IMR-90 (cell line): ENCODE results near the gene USP25. TPM values are rescaled to one million over a fixed set of nuclear protein-coding genes. Genes with fewer than 3 reads are reported as not detected.

Experiments used
- ATAC-seq: fragments of 200-7000 bp; cut with Tn5 transposase; 2 replicates; pipeline ENCODE4 v1.9.1; 2020; ENCODE audit warnings: low read depth, mild to moderate bottlenecking, moderate library complexity
- BruUV-seq: library from RNA; stranded (reverse); fragments of 400-500 nt; replicated peaks from 2 replicates; lab custom pipeline; 2021; lab: Mats Ljungman, UMichigan
- CTCF ChIA-PET: fragments of 300-600 bp; formaldehyde crosslinking; extraction: SDS; loops from one replicate; lab custom pipeline; 2021; ENCODE audit warnings: antibody characterized with exemption; lab: Yijun Ruan, JAX
- POLR2A ChIA-PET: fragments of 300-600 bp; sonication (Branson Sonifier 250); formaldehyde crosslinking; loops from one replicate; lab custom pipeline; 2022; ENCODE audit warnings: antibody characterized with exemption; ENCODE audit not compliant: unreplicated experiment; lab: Charles Lee
- DNase-seq: peaks from one replicate; pipeline ENCODE4 v3.0.0; 2013
- H2AFZ ChIP-seq: replicated peaks from 2 replicates; pipeline ENCODE3; 2013; ENCODE audit warnings: low read length, mild to moderate bottlenecking; ENCODE audit not compliant: poor library complexity
- H2AK5ac ChIP-seq: 2 replicates; pipeline ENCODE4 v1.6.1; 2013; ENCODE audit warnings: low read depth, low read length, inconsistent platforms
- H2AK9ac ChIP-seq: replicated peaks from 2 replicates; pipeline ENCODE3; 2013; ENCODE audit warnings: mild to moderate bottlenecking, low read depth, low read length, moderate library complexity; ENCODE audit not compliant: poor library complexity
- H2BK120ac ChIP-seq: 2 replicates; pipeline ENCODE4 v1.6.1; 2013; ENCODE audit warnings: low read depth, low read length, inconsistent platforms
- H2BK15ac ChIP-seq: 3 replicates; pipeline ENCODE4 v1.6.1; 2013; ENCODE audit warnings: low read depth, low read length, inconsistent platforms
- H2BK20ac ChIP-seq: 2 replicates; pipeline ENCODE4 v1.6.1; 2013; ENCODE audit warnings: low read depth, mild to moderate bottlenecking, inconsistent platforms, low read length, moderate library complexity
- H2BK5ac ChIP-seq: 2 replicates; pipeline ENCODE4 v1.6.1; 2013; ENCODE audit warnings: mild to moderate bottlenecking, low read depth, low read length, inconsistent platforms; ENCODE audit not compliant: poor library complexity, severe bottlenecking
- H3K14ac ChIP-seq: replicated peaks from 2 replicates; pipeline ENCODE4 v1.6.1; 2013; ENCODE audit warnings: low read depth, low read length, inconsistent platforms
- H3K18ac ChIP-seq: 2 replicates; pipeline ENCODE4 v1.6.1; 2013; ENCODE audit warnings: low read depth, low read length, control low read depth
- H3K23ac ChIP-seq: 2 replicates; pipeline ENCODE4 v1.6.1; 2013; ENCODE audit warnings: low read depth, low read length, inconsistent platforms
- H3K27ac ChIP-seq: 2 replicates; pipeline ENCODE4 v1.5.1; 2013; ENCODE audit warnings: mild to moderate bottlenecking, control low read depth, low read length; ENCODE audit not compliant: insufficient read depth
- H3K27me3 ChIP-seq: 2 replicates; pipeline ENCODE4 v1.6.1; 2013; ENCODE audit warnings: low read length; ENCODE audit not compliant: control insufficient read depth, insufficient read depth
- H3K36me3 ChIP-seq: 2 replicates; pipeline ENCODE4 v1.6.1; 2013; ENCODE audit warnings: low read length, mixed read lengths; ENCODE audit not compliant: control insufficient read depth, insufficient read depth
- H3K4ac ChIP-seq: 2 replicates; pipeline ENCODE4 v1.6.1; 2013; ENCODE audit warnings: low read depth, low read length, inconsistent platforms
- H3K4me1 ChIP-seq: 2 replicates; pipeline ENCODE4 v1.6.1; 2013; ENCODE audit warnings: low read length, mixed read lengths; ENCODE audit not compliant: control insufficient read depth, insufficient read depth
- H3K4me2 ChIP-seq: 2 replicates; pipeline ENCODE4 v1.6.1; 2013; ENCODE audit warnings: low read depth, mild to moderate bottlenecking, control low read depth, low read length, moderate library complexity
- H3K4me3 ChIP-seq: 2 replicates; pipeline ENCODE4 v1.5.1; 2013; ENCODE audit warnings: low read depth, mild to moderate bottlenecking, control low read depth, low read length, moderate library complexity; ENCODE audit not compliant: insufficient read depth
- H3K56ac ChIP-seq: 2 replicates; pipeline ENCODE4 v1.6.1; 2013; ENCODE audit warnings: low read length, inconsistent platforms; ENCODE audit not compliant: insufficient read depth; ENCODE audit errors: extremely low read depth
- H3K79me1 ChIP-seq, 2 experiments: 2 replicates each; pipeline ENCODE4 v1.6.1; 2013; ENCODE audit warnings: low read length in 2 of 2, inconsistent platforms in 1 of 2, low read depth in 1 of 2
- H3K9ac ChIP-seq: 2 replicates; pipeline ENCODE4 v1.6.1; 2013; ENCODE audit warnings: low read depth, low read length, control low read depth
- H3K9me1 ChIP-seq: 2 replicates; pipeline ENCODE4 v1.6.1; 2013; ENCODE audit warnings: low read length, inconsistent platforms; ENCODE audit not compliant: insufficient read depth
- H3K9me3 ChIP-seq: 2 replicates; pipeline ENCODE4 v1.6.1; 2013; ENCODE audit warnings: low read length; ENCODE audit not compliant: control insufficient read depth, insufficient read depth
- H4K20me1 ChIP-seq: 2 replicates; pipeline ENCODE4 v1.6.1; 2013; ENCODE audit warnings: low read length, inconsistent platforms; ENCODE audit not compliant: insufficient read depth
- H4K5ac ChIP-seq: 2 replicates; pipeline ENCODE4 v1.6.1; 2013; ENCODE audit warnings: mild to moderate bottlenecking, low read depth, low read length, control low read depth
- H4K8ac ChIP-seq, 2 experiments: 2 replicates each; pipeline ENCODE4 v1.6.1; 2013; ENCODE audit warnings: low read depth in 2 of 2, low read length in 2 of 2, control low read depth in 1 of 2, inconsistent platforms in 1 of 2
- H4K91ac ChIP-seq: 2 replicates; pipeline ENCODE4 v1.6.1; 2013; ENCODE audit warnings: low read depth, low read length, inconsistent platforms; ENCODE audit not compliant: insufficient read depth
- BHLHE40 ChIP-seq: fragments of 150-350 bp; IDR thresholded peaks from 2 replicates; pipeline ENCODE4 v1.6.1; 2016; ENCODE audit warnings: mild to moderate bottlenecking, low read depth, low read length
- CEBPB ChIP-seq: IDR thresholded peaks from 2 replicates; pipeline ENCODE4 v1.6.1; 2012; ENCODE audit warnings: low read depth, low read length, improper control_type of control experiment
- FOS ChIP-seq: fragments of 150-350 bp; IDR thresholded peaks from 2 replicates; pipeline ENCODE4 v1.6.1; 2016; ENCODE audit warnings: low read depth, low read length
- MAFK ChIP-seq: IDR thresholded peaks from 2 replicates; pipeline ENCODE4 v1.6.1; 2012; ENCODE audit warnings: low read depth, low read length, improper control_type of control experiment
- MAZ ChIP-seq: IDR thresholded peaks from 2 replicates; pipeline ENCODE4 v1.6.1; 2012; ENCODE audit warnings: low read depth, mild to moderate bottlenecking, low read length, improper control_type of control experiment, moderate library complexity, borderline replicate concordance
- NFE2L2 ChIP-seq: fragments of 150-350 bp; IDR thresholded peaks from 2 replicates; pipeline ENCODE4 v1.6.1; 2016; ENCODE audit warnings: low read depth, mild to moderate bottlenecking, low read length
- POLR2A ChIP-seq: IDR thresholded peaks from 2 replicates; pipeline ENCODE4 v1.6.1; 2012; ENCODE audit warnings: mild to moderate bottlenecking, low read depth, low read length
- RCOR1 ChIP-seq: IDR thresholded peaks from 2 replicates; pipeline ENCODE4 v1.6.1; 2012; ENCODE audit warnings: mild to moderate bottlenecking, low read length, improper control_type of control experiment; ENCODE audit not compliant: insufficient replicate concordance
- RFX5 ChIP-seq: IDR thresholded peaks from 2 replicates; pipeline ENCODE4 v1.8.0; 2012; ENCODE audit warnings: low read depth, mild to moderate bottlenecking, low read length, moderate library complexity
- SMC3 ChIP-seq: fragments of 150-350 bp; IDR thresholded peaks from 2 replicates; pipeline ENCODE4 v1.6.1; 2016; ENCODE audit warnings: low read depth, mild to moderate bottlenecking, antibody characterized with exemption, low read length, moderate library complexity
- WGBS, 2 experiments: methylation state at CpG; one replicate each; pipeline versions ENCODE4 v1.1.5 to v1.1.7; 2013; ENCODE audit warnings: missing lambda C conversion rate in 2 of 2; ENCODE audit not compliant: insufficient read length in 1 of 2; ENCODE audit errors: extremely low coverage in 2 of 2; 5-methylcytosine and 5-hydroxymethylcytosine counted together
- dilution Hi-C: fragments of 300-500 bp; cut with HindIII; formaldehyde crosslinking; loops from one replicate; pipeline ENCODE4 v1.14.3; 2018; ENCODE audit warnings: low sequenced_read_pairs; ENCODE audit not compliant: unreplicated experiment
- in situ Hi-C: fragments of 300-500 bp; cut with MboI; formaldehyde crosslinking; loops from 3 replicates; pipeline ENCODE4 v1.14.3; 2019; ENCODE audit warnings: low sequenced_read_pairs, inconsistent platforms, mixed read lengths
- intact Hi-C: fragments of 100-400 bp; cut with micrococcal nuclease; formaldehyde crosslinking; loops from 2 replicates; pipeline ENCODE4 v1.10.0; 2022
- polyA plus RNA-seq, 3 experiments: library from polyadenylated mRNA; depleted of rRNA; stranded (reverse); fragments of >200 nt; gene quantifications; 2 replicates each; pipeline ENCODE4 v1.2.3, GENCODE V29; 2012; ENCODE audit warnings: low replicate concordance in 1 of 3
- total RNA-seq: library from RNA; depleted of rRNA; stranded (reverse); fragments of >200 nt; gene quantifications from 2 replicates; pipeline ENCODE4 v1.2.3, GENCODE V29; 2012

The USP25 gene
- total and polyA plus RNA-seq, 2 of the 4 experiments (the other 2 are of a cell fraction), result 9.3 to 23.3 TPM

GRCh38 chr21:15695241-15695640 is 34.5 kb upstream of the USP25 start:
- Histone ChIP-seq H3K14ac (no peak overlapping the region), H3K23ac (no peak overlapping the region), H3K27me3 (no peaks in the 10 kb centered on the region), H3K36me3 (no peaks in the 10 kb centered on the region), H2BK5ac (no peak overlapping the region), H2BK120ac (no peak overlapping the region), H4K8ac (no peak overlapping the region), H2BK20ac (no peak overlapping the region), H2AFZ (no peak overlapping the region), H3K4me1 (peaks cover 8% of the 10 kb centered on the region), H3K4ac (no peak overlapping the region), H3K27ac (no peak overlapping the region), H3K18ac (no peak overlapping the region), H4K5ac (no peak overlapping the region), H2BK15ac (no peak overlapping the region), H3K79me1 (no peaks in the 10 kb centered on the region), H3K9ac (no peak overlapping the region), H2AK9ac (no peak overlapping the region), H4K20me1 (no peaks in the 10 kb centered on the region), H3K9me1 (peaks cover 5% of the 10 kb centered on the region; the same call in 1 of the 2 replicates), H4K91ac (no peak overlapping the region), H3K4me3 (no peak overlapping the region), H2AK5ac (no peak overlapping the region), H3K9me3 (no peaks in the 10 kb centered on the region), H3K56ac (no peak overlapping the region), H3K4me2 (no peak overlapping the region)
- DNase-seq (peak; percentile 19), ATAC-seq (peak; percentile 29; the same call in 1 of the 2 replicates)
- intact Hi-C loops (no loop called here), dilution Hi-C loops (no loop called here), in situ Hi-C loops (no loop called here)
- WGBS, 2 experiments, result no CpG with 5 or more reads among the region's 1 CpG
- ChIA-PET CTCF (no interaction called here), POLR2A (no interaction called here)
- no TSS peak for BruUV-seq
- TF ChIP-seq BHLHE40 (no peak), MAZ (no peak), CEBPB (no peak), RCOR1 (no peak), MAFK (no peak), FOS (no peak), SMC3 (no peak), POLR2A (no peak), RFX5 (no peak), NFE2L2 (no peak)
